ENCODE measurements around the gene PARL.
"Not testable (repeated sequence)": the region's sequence is repeated elsewhere in the genome, so short reads cannot be mapped to it uniquely, and the experiment has no call there.

Gene PARL

GRCh38 chr3:183883291-183884096, 1.2 kb downstream of the PARL start:
- no peak for TF ChIP-seq CTCF (IDR thresholded peaks at IDR 0.05; ENCODE audit: low read depth, low read length)
- peak overlapping the region; percentile 91 to 97 for H3K4me3 ChIP-seq (replicated peaks in 1 of 2; ENCODE audit: low read depth in 2 of 2, low read length in 2 of 2)
- DNase-seq (ENCODE audit: low read depth in 2 of 2) = no peak

GRCh38 chr3:183880121-183880520, 4.6 kb downstream of the PARL start:
- H3K4me3 ChIP-seq (replicated peaks in 1 of 2; ENCODE audit: low read depth in 2 of 2, low read length in 2 of 2) = no peak overlapping the region
- no peak for TF ChIP-seq CTCF (IDR thresholded peaks at IDR 0.05; ENCODE audit: low read depth, low read length)
- no peak for DNase-seq (ENCODE audit: low read depth in 2 of 2)

GRCh38 chr3:183879243-183879642, 5.4 kb downstream of the PARL start:
- no peak for DNase-seq (ENCODE audit: low read depth in 2 of 2)
- no peak for TF ChIP-seq CTCF (IDR thresholded peaks at IDR 0.05; ENCODE audit: low read depth, low read length)
- no peak overlapping the region for H3K4me3 ChIP-seq (replicated peaks in 1 of 2; ENCODE audit: low read depth in 2 of 2, low read length in 2 of 2)

GRCh38 chr3:183878071-183878470, 6.6 kb downstream of the PARL start:
- no peak overlapping the region for H3K4me3 ChIP-seq (replicated peaks in 1 of 2; ENCODE audit: low read depth in 2 of 2, low read length in 2 of 2)
- DNase-seq (ENCODE audit: low read depth in 2 of 2) = no peak
- TF ChIP-seq CTCF (IDR thresholded peaks at IDR 0.05; ENCODE audit: low read depth, low read length) = no peak

GRCh38 chr3:183877227-183877626, 7.5 kb downstream of the PARL start:
- not testable (repeated sequence) for H3K4me3 ChIP-seq (replicated peaks in 1 of 2; ENCODE audit: low read depth in 2 of 2, low read length in 2 of 2); DNase-seq (ENCODE audit: low read depth in 2 of 2)

DNA sequence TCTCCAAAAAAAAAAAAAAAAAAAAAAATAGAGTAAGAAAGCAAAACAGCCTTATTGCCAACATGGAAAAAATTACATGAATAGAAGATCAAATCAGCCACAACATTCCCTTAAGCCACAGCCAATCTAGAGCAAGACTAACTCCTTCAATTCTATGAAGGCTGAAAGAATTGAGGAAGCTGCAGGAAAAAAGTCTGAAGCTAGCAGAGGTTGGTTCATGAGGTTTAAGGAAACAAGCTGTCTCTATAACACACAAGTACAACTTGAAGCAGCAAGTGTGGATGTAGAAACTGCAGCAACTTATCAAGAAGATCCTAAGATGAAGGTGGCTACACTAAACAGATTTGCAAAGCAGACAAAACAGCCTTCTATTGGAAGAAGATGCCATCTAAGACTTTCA, 9.3 kb downstream of the PARL start:
- DNase-seq (ENCODE audit: low read depth in 2 of 2) = no peak
- TF ChIP-seq CTCF (IDR thresholded peaks at IDR 0.05; ENCODE audit: low read depth, low read length) = no peak
- H3K4me3 ChIP-seq (replicated peaks in 1 of 2; ENCODE audit: low read depth in 2 of 2, low read length in 2 of 2) = no peak overlapping the region

DNA sequence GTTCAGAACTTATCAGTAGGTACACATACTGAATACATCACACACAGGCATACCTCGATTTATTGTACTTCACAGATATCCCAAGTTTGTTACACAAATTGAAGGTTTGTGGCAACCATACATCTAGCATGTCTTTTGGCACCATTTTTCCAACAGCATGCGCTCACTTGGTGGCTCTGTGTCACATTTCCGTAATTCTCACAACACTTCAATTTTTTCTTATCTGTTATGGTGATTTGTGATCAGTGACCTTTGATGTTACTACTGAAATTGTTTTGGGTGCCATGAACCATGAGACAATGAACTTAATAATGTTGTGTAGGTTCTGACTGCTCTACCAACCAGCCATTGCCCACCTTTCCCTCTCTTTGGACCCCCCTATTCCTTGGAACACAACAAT, 10.8 kb downstream of the PARL start:
- no peak for TF ChIP-seq CTCF (IDR thresholded peaks at IDR 0.05; ENCODE audit: low read depth, low read length)
- no peak overlapping the region for H3K4me3 ChIP-seq (replicated peaks in 1 of 2; ENCODE audit: low read depth in 2 of 2, low read length in 2 of 2)
- DNase-seq (ENCODE audit: low read depth in 2 of 2) = no peak
